ENCODE data around the gene MTRR.
A peak's percentile ranks its signal among the peaks of the same experiment; 100 is the strongest.

The MTRR gene

GRCh38 chr5:7856855-7857254, 12.1 kb upstream of the MTRR start:
- TF ChIP-seq, protein P1, sequence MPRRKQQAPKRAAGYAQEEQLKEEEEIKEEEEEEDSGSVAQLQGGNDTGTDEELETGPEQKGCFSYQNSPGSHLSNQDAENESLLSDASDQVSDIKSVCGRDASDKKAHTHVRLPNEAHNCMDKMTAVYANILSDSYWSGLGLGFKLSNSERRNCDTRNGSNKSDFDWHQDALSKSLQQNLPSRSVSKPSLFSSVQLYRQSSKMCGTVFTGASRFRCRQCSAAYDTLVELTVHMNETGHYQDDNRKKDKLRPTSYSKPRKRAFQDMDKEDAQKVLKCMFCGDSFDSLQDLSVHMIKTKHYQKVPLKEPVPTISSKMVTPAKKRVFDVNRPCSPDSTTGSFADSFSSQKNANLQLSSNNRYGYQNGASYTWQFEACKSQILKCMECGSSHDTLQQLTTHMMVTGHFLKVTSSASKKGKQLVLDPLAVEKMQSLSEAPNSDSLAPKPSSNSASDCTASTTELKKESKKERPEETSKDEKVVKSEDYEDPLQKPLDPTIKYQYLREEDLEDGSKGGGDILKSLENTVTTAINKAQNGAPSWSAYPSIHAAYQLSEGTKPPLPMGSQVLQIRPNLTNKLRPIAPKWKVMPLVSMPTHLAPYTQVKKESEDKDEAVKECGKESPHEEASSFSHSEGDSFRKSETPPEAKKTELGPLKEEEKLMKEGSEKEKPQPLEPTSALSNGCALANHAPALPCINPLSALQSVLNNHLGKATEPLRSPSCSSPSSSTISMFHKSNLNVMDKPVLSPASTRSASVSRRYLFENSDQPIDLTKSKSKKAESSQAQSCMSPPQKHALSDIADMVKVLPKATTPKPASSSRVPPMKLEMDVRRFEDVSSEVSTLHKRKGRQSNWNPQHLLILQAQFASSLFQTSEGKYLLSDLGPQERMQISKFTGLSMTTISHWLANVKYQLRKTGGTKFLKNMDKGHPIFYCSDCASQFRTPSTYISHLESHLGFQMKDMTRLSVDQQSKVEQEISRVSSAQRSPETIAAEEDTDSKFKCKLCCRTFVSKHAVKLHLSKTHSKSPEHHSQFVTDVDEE (CRISPR knock-in tag; IDR thresholded peaks at IDR 0.05) = no peak
- TF ChIP-seq ARNTL (CRISPR knock-in tag; IDR thresholded peaks at IDR 0.05; ENCODE audit: borderline replicate concordance, low read depth) = no peak
- no peak for TF ChIP-seq CSDC2 (CRISPR knock-in tag; IDR thresholded peaks at IDR 0.05)
- no peak for TF ChIP-seq PPARA (CRISPR knock-in tag; IDR thresholded peaks at IDR 0.05; ENCODE audit: borderline replicate concordance)
- TF ChIP-seq ISL1 (CRISPR knock-in tag; IDR thresholded peaks at IDR 0.05) = no peak
- TF ChIP-seq ZNF8 (CRISPR knock-in tag; IDR thresholded peaks at IDR 0.05) = no peak
- no peak for TF ChIP-seq POU6F1 (CRISPR knock-in tag; IDR thresholded peaks at IDR 0.05; ENCODE audit: borderline replicate concordance, low read depth)
- no peak for TF ChIP-seq PATZ1 (CRISPR knock-in tag; IDR thresholded peaks at IDR 0.05; ENCODE audit: borderline replicate concordance)
- no peak for TF ChIP-seq SNAI2 (CRISPR knock-in tag; IDR thresholded peaks at IDR 0.05)
- ATAC-seq = peak; percentile 96

GRCh38 chr5:7857361-7857760, 11.6 kb upstream of the MTRR start:
- peak; percentile 14; the same call in 2 of the 3 replicates for ATAC-seq
- TF ChIP-seq ZFP30 (CRISPR knock-in tag; IDR thresholded peaks at IDR 0.05) (no peak), BACH2 (CRISPR knock-in tag; IDR thresholded peaks at IDR 0.05; ENCODE audit: borderline replicate concordance) (no peak), PPARA (CRISPR knock-in tag; IDR thresholded peaks at IDR 0.05; ENCODE audit: borderline replicate concordance) (no peak), GLIS3 (CRISPR knock-in tag; IDR thresholded peaks at IDR 0.05) (no peak), ZNF565 (CRISPR knock-in tag; conservative IDR thresholded peaks at IDR 0.05; ENCODE audit: low read depth) (no peak), CREB5 (CRISPR knock-in tag; IDR thresholded peaks at IDR 0.05; ENCODE audit: low read depth) (no peak), POU6F1 (CRISPR knock-in tag; IDR thresholded peaks at IDR 0.05; ENCODE audit: borderline replicate concordance, low read depth) (no peak), CSRNP3 (CRISPR knock-in tag; IDR thresholded peaks at IDR 0.05) (no peak), ZC3H10 (CRISPR knock-in tag; IDR thresholded peaks at IDR 0.05) (no peak), RARB (CRISPR knock-in tag; IDR thresholded peaks at IDR 0.05) (no peak), CSDC2 (CRISPR knock-in tag; IDR thresholded peaks at IDR 0.05) (no peak)
- TF ChIP-seq, protein P1 (CRISPR knock-in tag; IDR thresholded peaks at IDR 0.05) = no peak

Measured in SK-N-SH treated with all-trans-retinoic acid at 6 μM for 48 hours (cell line).